ENCODE data around the gene PHF12. TPM values are rescaled to one million over a fixed set of nuclear protein-coding genes. Genes with fewer than 3 reads are reported as not detected.

PHF12 gene
- total RNA-seq, 4 donors from 2014 or later: 22.0 to 62.9 (median 60.1) TPM

DNA sequence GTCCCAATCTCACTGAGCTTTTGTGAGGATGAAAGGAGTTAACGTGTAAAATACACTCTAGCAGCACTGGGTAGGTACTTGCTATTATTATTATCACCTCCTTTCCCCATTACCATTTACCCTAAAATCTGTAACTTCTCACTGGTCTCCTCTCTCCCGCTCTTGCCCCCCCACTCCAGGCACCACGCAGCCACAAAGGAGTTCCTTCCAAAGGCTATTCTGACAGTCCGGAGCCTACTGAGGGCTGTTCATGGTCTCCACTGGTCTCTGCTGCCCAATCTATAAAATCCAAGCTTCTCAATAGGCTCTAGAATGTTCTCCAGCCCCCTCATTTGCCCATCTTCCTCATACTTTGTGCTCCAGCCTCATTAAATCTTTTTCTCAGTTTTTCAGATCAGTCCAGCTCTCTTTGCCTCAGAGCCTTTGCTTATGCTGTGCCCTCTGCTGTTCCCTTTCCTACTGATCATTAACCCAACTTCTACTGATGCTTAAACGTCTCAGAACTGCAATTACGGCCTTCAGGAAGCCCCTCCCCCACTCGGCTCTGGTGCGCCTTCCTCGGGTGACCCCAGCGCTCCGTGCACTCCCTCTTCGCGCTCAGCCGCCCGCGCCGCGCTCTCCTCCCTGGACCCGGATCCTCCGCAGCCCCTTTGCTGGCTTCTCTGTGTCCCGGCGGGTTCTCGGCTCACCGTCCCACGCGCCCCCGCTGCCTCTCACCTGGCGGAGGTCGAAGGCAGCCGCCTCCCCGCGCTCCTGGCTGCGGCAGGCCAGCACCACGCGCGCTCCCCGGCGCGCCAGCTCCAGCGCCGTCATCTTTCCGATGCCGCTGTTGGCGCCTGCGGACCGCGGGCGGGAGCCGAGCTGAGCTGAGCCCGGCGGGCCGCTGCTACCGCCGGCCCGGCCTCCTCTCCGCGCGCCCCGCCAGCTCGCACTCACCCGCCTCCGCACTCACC lies 49.2 kb downstream of the PHF12 start:
- peak; percentile 53 to 62 for DNase-seq
- intact Hi-C loops (cut with DNase I): no loop called here
- peaks cover 10 to 15% of the 10 kb centered on the region in 2 donors for H3K36me3 ChIP-seq
- peak overlapping the region; percentile 21 to 63 (median 58) for H3K4me3 ChIP-seq (replicated peaks in 1 of 3)
- H3K4me1 ChIP-seq: peaks cover 11 to 28% of the 10 kb centered on the region in 2 donors
- no peaks in the 10 kb centered on the region for H3K27me3 ChIP-seq
- no peak for TF ChIP-seq POLR2A (IDR thresholded peaks at IDR 0.05)
- TF ChIP-seq, protein P1, sequence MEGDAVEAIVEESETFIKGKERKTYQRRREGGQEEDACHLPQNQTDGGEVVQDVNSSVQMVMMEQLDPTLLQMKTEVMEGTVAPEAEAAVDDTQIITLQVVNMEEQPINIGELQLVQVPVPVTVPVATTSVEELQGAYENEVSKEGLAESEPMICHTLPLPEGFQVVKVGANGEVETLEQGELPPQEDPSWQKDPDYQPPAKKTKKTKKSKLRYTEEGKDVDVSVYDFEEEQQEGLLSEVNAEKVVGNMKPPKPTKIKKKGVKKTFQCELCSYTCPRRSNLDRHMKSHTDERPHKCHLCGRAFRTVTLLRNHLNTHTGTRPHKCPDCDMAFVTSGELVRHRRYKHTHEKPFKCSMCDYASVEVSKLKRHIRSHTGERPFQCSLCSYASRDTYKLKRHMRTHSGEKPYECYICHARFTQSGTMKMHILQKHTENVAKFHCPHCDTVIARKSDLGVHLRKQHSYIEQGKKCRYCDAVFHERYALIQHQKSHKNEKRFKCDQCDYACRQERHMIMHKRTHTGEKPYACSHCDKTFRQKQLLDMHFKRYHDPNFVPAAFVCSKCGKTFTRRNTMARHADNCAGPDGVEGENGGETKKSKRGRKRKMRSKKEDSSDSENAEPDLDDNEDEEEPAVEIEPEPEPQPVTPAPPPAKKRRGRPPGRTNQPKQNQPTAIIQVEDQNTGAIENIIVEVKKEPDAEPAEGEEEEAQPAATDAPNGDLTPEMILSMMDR (IDR thresholded peaks at IDR 0.05): no peak
- WGBS, 2 donors: 9 to 13% methylated on average over 22 to 33 of the region's 62 CpGs
- peak overlapping the region; percentile 10 to 73 (median 52) for H3K27ac ChIP-seq
- H3K9me3 ChIP-seq: no peaks in the 10 kb centered on the region

DNA sequence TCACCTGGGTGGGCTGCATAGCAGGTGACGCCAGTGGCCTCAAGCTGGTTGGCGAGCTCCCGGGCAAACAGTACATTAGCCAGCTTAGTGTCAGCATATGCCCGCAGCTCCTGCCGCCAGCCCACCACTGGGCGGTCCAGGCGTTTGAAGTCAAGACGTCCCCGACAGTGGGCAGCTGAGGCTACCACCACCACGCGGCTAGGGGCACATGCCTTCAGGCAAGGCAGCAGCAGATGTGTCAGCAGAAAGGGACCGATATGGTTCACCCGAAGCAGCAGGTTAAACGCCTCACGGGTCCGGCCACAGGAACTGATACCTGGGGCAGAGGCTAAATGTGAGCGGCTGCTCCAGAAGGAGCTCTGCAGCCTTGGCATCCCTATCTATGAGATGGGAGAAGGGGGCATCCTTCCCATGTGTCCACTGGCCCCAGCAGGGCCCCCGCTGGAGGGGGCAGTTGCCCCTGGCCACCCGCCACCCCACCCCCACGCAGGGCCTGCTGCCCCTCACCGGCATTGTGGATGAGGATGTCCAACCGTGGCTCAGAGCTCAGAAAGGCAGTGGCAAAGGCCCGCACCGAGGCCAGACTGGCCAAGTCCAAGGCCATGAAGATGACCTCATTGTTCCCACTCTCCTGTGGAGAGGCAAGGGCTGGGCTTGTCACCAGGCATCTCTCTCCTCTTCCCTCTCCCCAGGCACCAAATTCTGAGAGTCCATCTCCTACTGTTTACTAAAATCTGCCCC lies 50.2 kb downstream of the PHF12 start:
- H3K27ac ChIP-seq: no peak overlapping the region
- no peak for TF ChIP-seq POLR2A (IDR thresholded peaks at IDR 0.05)
- TF ChIP-seq, protein P1 (IDR thresholded peaks at IDR 0.05): no peak
- 96 to 98% methylated on average over 11 to 17 of the region's 24 CpGs for WGBS, 2 donors
- intact Hi-C loops (cut with DNase I): no loop called here
- peaks cover 11 to 33% of the 10 kb centered on the region in 2 donors for H3K4me1 ChIP-seq
- H3K4me3 ChIP-seq (replicated peaks in 1 of 3): no peak overlapping the region
- DNase-seq: no peak
- H3K27me3 ChIP-seq: no peaks in the 10 kb centered on the region
- peaks cover under 1 to 6% of the 10 kb centered on the region in 2 donors for H3K36me3 ChIP-seq
- no peaks in the 10 kb centered on the region for H3K9me3 ChIP-seq

DNA sequence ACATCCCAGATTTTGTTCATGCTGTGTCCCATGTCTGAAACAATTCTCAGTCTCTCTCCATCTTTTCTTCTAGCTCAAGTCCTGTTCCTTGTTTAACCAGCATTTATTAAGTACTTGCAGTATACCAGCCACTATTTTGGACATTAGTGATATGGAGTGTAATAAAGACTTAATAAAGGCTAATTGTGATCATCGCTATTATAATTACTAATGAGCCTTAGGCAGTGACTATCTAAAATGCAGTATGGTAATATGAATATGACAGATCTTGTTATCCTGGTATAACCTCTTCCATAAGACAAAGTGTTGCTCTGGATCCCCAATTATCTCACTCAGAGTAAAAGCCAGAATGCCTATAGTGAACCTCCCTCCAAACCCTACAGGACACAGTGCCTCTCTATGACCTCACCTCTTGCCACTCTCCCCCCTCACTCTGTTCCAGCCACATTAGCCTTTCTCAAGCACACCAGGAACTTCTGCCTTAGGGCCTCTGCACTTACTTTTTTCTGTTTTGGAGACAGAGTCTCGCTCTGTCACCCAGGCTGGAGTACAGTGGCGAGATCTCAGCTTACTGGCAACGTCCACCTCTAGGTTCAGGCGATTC lies 52.0 kb downstream of the PHF12 start:
- Histone ChIP-seq H3K4me3 (replicated peaks in 1 of 3) (no peak overlapping the region), H3K27ac (no peak overlapping the region), H3K27me3 (no peaks in the 10 kb centered on the region), H3K9me3 (no peaks in the 10 kb centered on the region), H3K36me3 (no peaks in the 10 kb centered on the region), H3K4me1 (peaks cover 11 to 38% of the 10 kb centered on the region in 2 donors)
- DNase-seq: no peak
- TF ChIP-seq POLR2A (IDR thresholded peaks at IDR 0.05): no peak
- TF ChIP-seq, protein P1 (IDR thresholded peaks at IDR 0.05): no peak
- intact Hi-C loops (cut with DNase I): no loop called here
- 98 to 99% methylated on average over 5 of the region's 5 CpGs for WGBS, 2 donors

DNA sequence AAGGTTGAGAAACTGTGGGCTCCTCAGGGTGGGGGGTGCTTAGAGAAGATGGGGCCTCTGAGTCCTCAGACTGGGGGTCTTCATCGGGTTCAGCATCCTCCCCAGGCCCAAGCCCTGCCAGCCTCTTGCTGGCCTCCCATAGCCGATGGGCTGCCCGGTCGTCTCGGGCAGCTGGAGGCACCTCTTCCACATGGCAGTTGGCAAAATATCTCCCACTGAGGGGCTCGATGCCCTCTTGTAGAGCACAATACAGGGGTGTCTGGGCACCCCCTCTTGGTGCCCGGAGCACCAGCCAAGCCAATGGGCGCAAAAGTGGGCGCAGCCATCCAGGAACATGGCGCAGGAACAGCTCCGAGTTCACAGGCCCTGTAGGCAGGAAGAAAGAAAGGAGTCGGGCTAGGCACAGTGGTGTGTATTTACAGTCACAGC lies 52.8 kb downstream of the PHF12 start:
- WGBS, 2 donors: 88 to 90% methylated on average over 12 of the region's 12 CpGs
- Histone ChIP-seq H3K4me1 (peaks cover 11 to 41% of the 10 kb centered on the region in 2 donors), H3K27me3 (no peaks in the 10 kb centered on the region), H3K4me3 (replicated peaks in 1 of 3) (no peak overlapping the region), H3K27ac (peak overlapping the region in 1 of 3 donors; percentile 80), H3K9me3 (no peaks in the 10 kb centered on the region), H3K36me3 (no peaks in the 10 kb centered on the region)
- intact Hi-C loops (cut with DNase I): no loop called here
- no peak for TF ChIP-seq POLR2A (IDR thresholded peaks at IDR 0.05)
- TF ChIP-seq, protein P1 (IDR thresholded peaks at IDR 0.05): no peak
- DNase-seq: no peak
